HG02763 (cell line): ENCODE results near the gene TSGA10.
"Not testable (repeated sequence)": the region's sequence is repeated elsewhere in the genome, so short reads cannot be mapped to it uniquely, and the experiment has no call there.

Source experiments
- ATAC-seq: cut with Tn5 transposase; IDR thresholded peaks from one replicate; pipeline ENCODE4 v1.9.1; 2021; ENCODE audit warnings: mild to moderate bottlenecking, moderate library complexity; ENCODE audit not compliant: unreplicated experiment

Gene TSGA10

GRCh38 chr2:99079226-99079625, 75.5 kb downstream of the TSGA10 start:
- ATAC-seq = no peak

GRCh38 chr2:99072551-99072950, 82.2 kb downstream of the TSGA10 start:
- ATAC-seq = no peak

- no peak for ATAC-seq
Observed at GRCh38 chr2:99067871-99068625, 86.7 kb downstream of the TSGA10 start.

GRCh38 chr2:99066075-99066958, 88.4 kb downstream of the TSGA10 start:
- ATAC-seq = peak; percentile 97

- not testable (repeated sequence) for ATAC-seq
Observed at GRCh38 chr2:99049187-99049586, 105.6 kb downstream of the TSGA10 start.

- not testable (repeated sequence) for ATAC-seq
Observed at GRCh38 chr2:99040736-99041300, 113.9 kb downstream of the TSGA10 start.

GRCh38 chr2:99035920-99036319, 118.8 kb downstream of the TSGA10 start:
- ATAC-seq = no peak

GRCh38 chr2:99032786-99033185, 122.0 kb downstream of the TSGA10 start:
- ATAC-seq = no peak

GRCh38 chr2:99032001-99032400, 122.7 kb downstream of the TSGA10 start:
- ATAC-seq = no peak

- ATAC-seq = no peak
Observed at GRCh38 chr2:99031481-99031880, 123.3 kb downstream of the TSGA10 start.

GRCh38 chr2:99028558-99028957, 126.2 kb downstream of the TSGA10 start:
- no peak for ATAC-seq

- no peak for ATAC-seq
Observed at GRCh38 chr2:99027856-99028255, 126.9 kb downstream of the TSGA10 start.

GRCh38 chr2:99000708-99001107, 154.0 kb downstream of the TSGA10 start:
- no peak for ATAC-seq

- ATAC-seq = not testable (repeated sequence)
Observed at GRCh38 chr2:98988695-98989094, 166.0 kb downstream of the TSGA10 start.

GRCh38 chr2:98985905-98986666, 168.7 kb downstream of the TSGA10 start:
- ATAC-seq = no peak

- no peak for ATAC-seq
Observed at GRCh38 chr2:98975611-98976010, 179.1 kb downstream of the TSGA10 start.

GRCh38 chr2:98972582-98973167, 182.1 kb downstream of the TSGA10 start:
- no peak for ATAC-seq

- no peak for ATAC-seq
Observed at GRCh38 chr2:98959810-98960507, 194.8 kb downstream of the TSGA10 start.

GRCh38 chr2:98952966-98953365, 201.8 kb downstream of the TSGA10 start:
- no peak for ATAC-seq
